ENCODE results near the gene CCNF. TPM values are rescaled to one million over a fixed set of nuclear protein-coding genes. Genes with fewer than 3 reads are reported as not detected.

CCNF gene
- total RNA-seq, 1 experiment from 2014 or later, result 11.9 TPM

DNA sequence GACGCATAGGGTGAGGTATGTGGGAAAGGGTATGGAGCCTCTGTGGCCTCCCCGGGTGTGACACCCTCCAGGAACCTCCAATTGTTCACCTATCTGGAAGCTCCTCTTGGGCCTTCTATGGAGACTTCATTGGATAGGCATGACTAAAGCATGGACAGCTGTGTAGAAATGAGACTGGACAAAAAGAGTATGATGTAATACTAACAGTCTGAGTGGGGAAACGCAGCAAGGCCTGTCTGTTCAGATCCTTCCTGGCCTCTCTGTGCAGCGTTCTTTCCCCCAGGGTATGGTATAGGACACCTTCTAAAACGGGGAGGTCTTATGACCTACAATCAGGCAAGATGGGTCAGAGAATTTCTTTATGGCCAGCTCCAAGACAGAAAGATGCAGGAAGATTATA is 30.7 kb upstream of the CCNF start:
- ChIA-PET CTCF (no interaction called here), POLR2A (interaction anchor here (0.7 kb wide), 1 partner anchor 54 kb away, joined by 3 read pairs; no protein-coding TSS in a partner anchor)
- Mint-ChIP-seq H3K27me3 (ENCODE audit: insufficient read depth, unreplicated experiment) (no peaks in the 10 kb centered on the region), H3K27ac (ENCODE audit: low read depth, unreplicated experiment) (no peak overlapping the region), H3K9me3 (ENCODE audit: unreplicated experiment) (no peaks in the 10 kb centered on the region), H3K4me3 (ENCODE audit: unreplicated experiment) (no peak overlapping the region), H3K36me3 (ENCODE audit: insufficient read depth, unreplicated experiment) (no peaks in the 10 kb centered on the region), H3K4me1 (ENCODE audit: insufficient read depth, unreplicated experiment) (no peaks in the 10 kb centered on the region)
- TF ChIP-seq, protein P1, sequence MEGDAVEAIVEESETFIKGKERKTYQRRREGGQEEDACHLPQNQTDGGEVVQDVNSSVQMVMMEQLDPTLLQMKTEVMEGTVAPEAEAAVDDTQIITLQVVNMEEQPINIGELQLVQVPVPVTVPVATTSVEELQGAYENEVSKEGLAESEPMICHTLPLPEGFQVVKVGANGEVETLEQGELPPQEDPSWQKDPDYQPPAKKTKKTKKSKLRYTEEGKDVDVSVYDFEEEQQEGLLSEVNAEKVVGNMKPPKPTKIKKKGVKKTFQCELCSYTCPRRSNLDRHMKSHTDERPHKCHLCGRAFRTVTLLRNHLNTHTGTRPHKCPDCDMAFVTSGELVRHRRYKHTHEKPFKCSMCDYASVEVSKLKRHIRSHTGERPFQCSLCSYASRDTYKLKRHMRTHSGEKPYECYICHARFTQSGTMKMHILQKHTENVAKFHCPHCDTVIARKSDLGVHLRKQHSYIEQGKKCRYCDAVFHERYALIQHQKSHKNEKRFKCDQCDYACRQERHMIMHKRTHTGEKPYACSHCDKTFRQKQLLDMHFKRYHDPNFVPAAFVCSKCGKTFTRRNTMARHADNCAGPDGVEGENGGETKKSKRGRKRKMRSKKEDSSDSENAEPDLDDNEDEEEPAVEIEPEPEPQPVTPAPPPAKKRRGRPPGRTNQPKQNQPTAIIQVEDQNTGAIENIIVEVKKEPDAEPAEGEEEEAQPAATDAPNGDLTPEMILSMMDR (IDR thresholded peaks at IDR 0.05; ENCODE audit: unreplicated experiment), result no peak
- DNase-seq (ENCODE audit: unreplicated experiment), result no peak
- no TSS peak for BruUV-seq (replicated peaks)
- intact Hi-C loops (cut with micrococcal nuclease), result no loop called here

DNA sequence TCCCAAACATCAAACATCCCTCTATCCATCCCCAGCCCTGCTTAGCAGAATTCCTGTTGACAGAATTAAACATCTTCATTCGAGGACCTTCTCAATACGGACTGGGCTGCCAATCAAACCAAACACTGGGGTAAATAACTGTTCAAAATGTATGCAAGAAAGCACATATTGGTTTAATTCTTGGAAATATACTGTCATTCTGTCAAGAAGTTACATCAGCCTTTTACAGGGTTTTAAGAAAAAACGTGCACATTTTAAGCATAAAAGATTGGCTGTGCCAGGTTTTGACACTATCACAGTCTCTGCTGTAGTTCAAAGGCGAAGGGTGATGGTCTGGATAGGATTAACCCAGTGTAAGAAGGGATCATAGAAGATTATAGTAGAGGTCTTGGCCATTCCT is 25.1 kb upstream of the CCNF start:
- intact Hi-C loops (cut with micrococcal nuclease), result no loop called here
- Mint-ChIP-seq H3K4me1 (ENCODE audit: insufficient read depth, unreplicated experiment) (no peaks in the 10 kb centered on the region), H3K27me3 (ENCODE audit: insufficient read depth, unreplicated experiment) (peaks cover 8% of the 10 kb centered on the region), H3K27ac (ENCODE audit: low read depth, unreplicated experiment) (no peak overlapping the region), H3K36me3 (ENCODE audit: insufficient read depth, unreplicated experiment) (no peaks in the 10 kb centered on the region), H3K4me3 (ENCODE audit: unreplicated experiment) (no peak overlapping the region), H3K9me3 (ENCODE audit: unreplicated experiment) (no peaks in the 10 kb centered on the region)
- BruUV-seq (replicated peaks), result no TSS peak
- DNase-seq (ENCODE audit: unreplicated experiment), result no peak
- POLR2A ChIA-PET, result no interaction called here
- TF ChIP-seq, protein P1 (IDR thresholded peaks at IDR 0.05; ENCODE audit: unreplicated experiment), result no peak
- CTCF ChIA-PET, result no interaction called here

DNA sequence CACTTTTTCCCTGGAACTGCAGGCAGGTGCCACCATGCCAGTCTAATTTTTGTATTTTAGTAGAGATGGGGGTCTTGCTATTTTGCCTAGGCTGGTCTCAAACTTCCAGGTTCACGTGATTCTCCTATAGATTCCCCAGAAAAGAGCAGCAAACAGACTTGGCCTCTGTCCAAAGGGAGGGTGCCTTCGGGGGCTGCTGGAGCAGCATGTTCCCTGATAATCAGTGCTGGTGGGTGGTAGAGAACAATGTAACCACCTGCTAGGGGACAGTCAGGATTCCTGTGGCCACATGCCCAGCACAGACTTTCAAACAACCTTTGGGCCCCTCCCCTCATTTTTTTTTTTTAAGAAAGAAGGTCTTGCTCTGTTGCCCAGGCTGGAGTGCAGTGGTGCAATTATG is 14.2 kb upstream of the CCNF start:
- BruUV-seq (replicated peaks), result no TSS peak
- H3K36me3 Mint-ChIP-seq (ENCODE audit: insufficient read depth, unreplicated experiment), result no peaks in the 10 kb centered on the region
- CTCF ChIA-PET, result no interaction called here

DNA sequence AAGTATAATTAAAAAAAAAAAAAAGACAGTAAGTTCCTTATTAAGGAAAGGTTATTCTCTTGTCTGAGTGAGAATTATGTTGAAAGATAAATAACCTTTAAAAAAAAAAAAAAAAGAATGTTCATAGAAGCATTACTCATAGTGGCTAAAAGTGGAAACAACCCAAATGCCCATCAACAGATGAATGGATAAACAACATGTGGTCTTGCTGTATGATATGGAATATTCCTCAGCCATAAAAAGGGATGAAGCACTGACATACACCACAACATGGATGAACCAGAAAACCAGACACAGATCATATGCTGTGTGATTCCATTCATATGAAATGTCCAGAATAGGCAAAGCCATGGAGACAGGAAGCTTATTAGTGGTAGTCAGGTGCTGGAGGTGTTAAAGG is 9.2 kb upstream of the CCNF start:
- H3K27ac Mint-ChIP-seq (ENCODE audit: low read depth, unreplicated experiment), result no peak overlapping the region
- peaks cover 7% of the 10 kb centered on the region for H3K4me1 Mint-ChIP-seq (ENCODE audit: insufficient read depth, unreplicated experiment)
- H3K9me3 Mint-ChIP-seq (ENCODE audit: unreplicated experiment), result no peaks in the 10 kb centered on the region
- H3K27me3 Mint-ChIP-seq (ENCODE audit: insufficient read depth, unreplicated experiment), result no peaks in the 10 kb centered on the region
- intact Hi-C loops (cut with micrococcal nuclease), result no loop called here
- no peaks in the 10 kb centered on the region for H3K36me3 Mint-ChIP-seq (ENCODE audit: insufficient read depth, unreplicated experiment)
- ChIA-PET CTCF (no interaction called here), POLR2A (no interaction called here)
- H3K4me3 Mint-ChIP-seq (ENCODE audit: unreplicated experiment), result no peak overlapping the region
- TF ChIP-seq, protein P1 (IDR thresholded peaks at IDR 0.05; ENCODE audit: unreplicated experiment), result no peak
- BruUV-seq (replicated peaks), result no TSS peak
- DNase-seq (ENCODE audit: unreplicated experiment), result no peak

More for the DNA sequence above, 14.2 kb upstream of the CCNF start:
- Mint-ChIP-seq H3K4me1 (ENCODE audit: insufficient read depth, unreplicated experiment) (peaks cover 7% of the 10 kb centered on the region), H3K4me3 (ENCODE audit: unreplicated experiment) (no peak overlapping the region), H3K27me3 (ENCODE audit: insufficient read depth, unreplicated experiment) (peaks cover 26% of the 10 kb centered on the region), H3K9me3 (ENCODE audit: unreplicated experiment) (no peaks in the 10 kb centered on the region), H3K27ac (ENCODE audit: low read depth, unreplicated experiment) (no peak overlapping the region)
- TF ChIP-seq, protein P1 (IDR thresholded peaks at IDR 0.05; ENCODE audit: unreplicated experiment), result no peak
- POLR2A ChIA-PET, result no interaction called here
- intact Hi-C loops (cut with micrococcal nuclease), result no loop called here
- DNase-seq (ENCODE audit: unreplicated experiment), result no peak
